K562 (cell line): ENCODE data around the gene PROK1. TPM values are rescaled to one million over a fixed set of nuclear protein-coding genes. Genes with fewer than 3 reads are reported as not detected.

Source experiments
- ATAC-seq: fragments of 200-7000 bp; cut with Tn5 transposase; 3 replicates; pipeline ENCODE4 v1.9.1; 2020; ENCODE audit warnings: moderate library complexity
- BruUV-seq: library from RNA; stranded (reverse); fragments of 400-500 nt; replicated peaks from 2 replicates; lab custom pipeline; 2021; lab: Mats Ljungman, UMichigan
- CTCF ChIA-PET: fragments of 300-600 bp; formaldehyde crosslinking; extraction: SDS; loops from one replicate; lab custom pipeline; 2021; ENCODE audit warnings: low intra/inter-chr PET ratio; lab: Yijun Ruan, JAX
- POLR2A ChIA-PET: fragments of 300-600, 350-650 bp; sonication (Branson Sonifier 250); formaldehyde crosslinking; extraction: SDS; loops from one replicate; lab custom pipeline; 2021; ENCODE audit warnings: antibody characterized with exemption, inconsistent platforms; lab: Yijun Ruan, JAX
- DNase-seq, 4 experiments: peaks; one replicate each; pipeline versions ENCODE4 v3.0.0 to v3.0.0-alpha.2; 2011 to 2018; ENCODE audit warnings: low spot score in 3 of 4, mixed read lengths in 3 of 4; ENCODE audit errors: extremely low read depth in 1 of 4
- FAIRE-seq: peaks from 2 replicates; lab custom pipeline; 2011; peaks lifted over from hg19 to GRCh38; lab: Jason Lieb, UNC
- H2AFZ ChIP-seq: 2 replicates; pipeline ENCODE4 v1.6.0; 2011; ENCODE audit warnings: low read depth, low read length, control low read depth, inconsistent platforms
- H3K27ac ChIP-seq: fragments of 200-600 bp; 3 replicates; pipeline ENCODE4 v1.8.0; 2011; ENCODE audit warnings: low read depth, mild to moderate bottlenecking, control low read depth, inconsistent platforms, low read length, moderate library complexity, mixed read lengths; ENCODE audit errors: extremely low read depth
- H3K27me3 ChIP-seq, 2 experiments: fragments of 300-600 bp in 1 of 2; 2 replicates in 1 of 2; 3 replicates in 1 of 2; pipeline versions ENCODE4 v1.6.0 to v1.8.0; 2011; ENCODE audit warnings: inconsistent platforms in 2 of 2, low read length in 2 of 2, mild to moderate bottlenecking in 1 of 2, mixed read lengths in 1 of 2, moderate library complexity in 1 of 2; ENCODE audit not compliant: control insufficient read depth in 2 of 2, insufficient read depth in 2 of 2
- H3K36me3 ChIP-seq: fragments of 300-600 bp; 3 replicates; pipeline ENCODE4 v1.8.0; 2011; ENCODE audit warnings: mild to moderate bottlenecking, low read length, inconsistent platforms; ENCODE audit not compliant: control insufficient read depth, insufficient read depth
- H3K4me1 ChIP-seq, 2 experiments: fragments of 200-600 bp in 1 of 2; replicated peaks in 1 of 2; 2 replicates in 1 of 2; 3 replicates in 1 of 2; pipeline versions ENCODE4 v1.5.1 to v1.8.0; 2011; ENCODE audit warnings: inconsistent platforms in 2 of 2, low read length in 2 of 2, mild to moderate bottlenecking in 1 of 2, mixed read lengths in 1 of 2, moderate library complexity in 1 of 2; ENCODE audit not compliant: control insufficient read depth in 2 of 2, insufficient read depth in 2 of 2
- H3K4me2 ChIP-seq: 2 replicates; pipeline ENCODE4 v1.6.1; 2011; ENCODE audit warnings: low read length, control low read depth, inconsistent platforms, mixed read lengths; ENCODE audit not compliant: insufficient read depth
- H3K4me3 ChIP-seq: fragments of 200-600 bp; sonication (generic), shearing (Covaris generic); 2 replicates; pipeline ENCODE4 v1.5.1; 2016; ENCODE audit warnings: control low read depth, inconsistent platforms
- H3K79me2 ChIP-seq: fragments of 200-600 bp; 3 replicates; pipeline ENCODE4 v1.8.0; 2011; ENCODE audit warnings: low read length, inconsistent platforms; ENCODE audit not compliant: control insufficient read depth, insufficient read depth
- H3K9ac ChIP-seq, 2 experiments: 2 replicates each; pipeline versions ENCODE4 v1.6.0 to v1.6.1; 2011; ENCODE audit warnings: low read depth in 2 of 2, low read length in 2 of 2, control low read depth in 1 of 2, inconsistent platforms in 1 of 2, mild to moderate bottlenecking in 1 of 2, mixed read lengths in 1 of 2; ENCODE audit not compliant: insufficient read depth in 1 of 2
- H3K9me1 ChIP-seq: one replicate; pipeline ENCODE4 v1.6.0; 2011; ENCODE audit warnings: inconsistent platforms, mild to moderate bottlenecking, low read length, moderate library complexity; ENCODE audit not compliant: control insufficient read depth, insufficient read depth
- H3K9me3 ChIP-seq: replicated peaks from 2 replicates; pipeline ENCODE4 v1.5.1; 2011; ENCODE audit warnings: low read depth, low read length, inconsistent platforms; ENCODE audit not compliant: control insufficient read depth, insufficient read depth
- H4K20me1 ChIP-seq: replicated peaks from 2 replicates; pipeline ENCODE4 v1.6.1; 2011; ENCODE audit warnings: low read length, inconsistent platforms, mixed read lengths; ENCODE audit not compliant: control insufficient read depth, insufficient read depth
- BMI1 ChIP-seq: fragments of 150-350 bp; IDR thresholded peaks from 2 replicates; pipeline ENCODE4 v1.6.1; 2014; ENCODE audit warnings: low read length
- BRD9 ChIP-seq: fragments of 450-650 bp; IDR thresholded peaks from 2 replicates; pipeline ENCODE4 v1.6.1; 2018; ENCODE audit warnings: low read depth; ENCODE audit not compliant: partially characterized antibody
- CEBPB ChIP-seq: fragments of 450-650 bp; IDR thresholded peaks from 2 replicates; pipeline ENCODE4 v1.6.1; 2016; ENCODE audit warnings: missing genetic modification characterization, missing compliant biosample characterization
- CSDE1 ChIP-seq, 2 experiments: fragments of 450-650 bp; IDR thresholded peaks; 2 replicates each; pipeline ENCODE4 v1.6.1; 2016; ENCODE audit warnings: mild to moderate bottlenecking in 1 of 2
- ESRRB ChIP-seq: fragments of 250-450 bp; sonication (Bioruptor Pico); IDR thresholded peaks from 2 replicates; pipeline ENCODE4 v1.5.0; 2020; ENCODE audit warnings: mild to moderate bottlenecking, moderate library complexity, borderline replicate concordance
- FIP1L1 ChIP-seq: fragments of 200-400 bp; formaldehyde crosslinking; IDR thresholded peaks from 2 replicates; pipeline ENCODE4 v1.6.1; 2018; ENCODE audit warnings: mild to moderate bottlenecking, low read depth, low read length; ENCODE audit not compliant: poor library complexity, severe bottlenecking
- FOXP4 ChIP-seq: sonication (generic); formaldehyde crosslinking; IDR thresholded peaks from 2 replicates; pipeline ENCODE4 v1.8.0; 2022; ENCODE audit warnings: mild to moderate bottlenecking, missing genetic modification reagents, borderline replicate concordance
- HDAC3 ChIP-seq: fragments of 450-650 bp; IDR thresholded peaks from 2 replicates; pipeline ENCODE4 v1.6.1; 2018; ENCODE audit warnings: borderline replicate concordance, mild to moderate bottlenecking, moderate library complexity; ENCODE audit not compliant: partially characterized antibody
- MITF ChIP-seq: IDR thresholded peaks from 2 replicates; pipeline ENCODE4 v1.6.1; 2014; ENCODE audit warnings: antibody characterized with exemption
- NFE2 ChIP-seq: IDR thresholded peaks from 2 replicates; pipeline ENCODE4 v1.6.1; 2014; ENCODE audit warnings: antibody characterized with exemption, low read depth
- NR3C1 ChIP-seq: sonication (generic); formaldehyde crosslinking; IDR thresholded peaks from 2 replicates; pipeline ENCODE4 v1.8.1; 2022; ENCODE audit warnings: missing genetic modification reagents
- POLR2A ChIP-seq: fragments of 450-650 bp; conservative IDR thresholded peaks from 2 replicates; pipeline ENCODE4 v1.6.1; 2016
- RNF2 ChIP-seq: sonication (generic); IDR thresholded peaks from 2 replicates; pipeline ENCODE4 v1.6.1; 2016
- STAT5B ChIP-seq: fragments of 250-450 bp; sonication (Bioruptor Pico); IDR thresholded peaks from 2 replicates; pipeline ENCODE4 v1.8.0; 2021; ENCODE audit warnings: mild to moderate bottlenecking, inconsistent platforms
- ZBTB17 ChIP-seq: fragments of 450-650 bp; formaldehyde crosslinking; IDR thresholded peaks from 2 replicates; pipeline ENCODE4 v1.4.0; 2020; ENCODE audit warnings: mild to moderate bottlenecking
- ZBTB49 ChIP-seq: sonication (generic); formaldehyde crosslinking; IDR thresholded peaks from 2 replicates; pipeline ENCODE4 v1.8.0; 2022; ENCODE audit warnings: missing genetic modification reagents, mild to moderate bottlenecking, borderline replicate concordance
- WGBS: fragments of 100-300 bp; shearing (Covaris generic); methylation state at CpG from one replicate; pipeline ENCODE4 v1.1.6; 2016; ENCODE audit warnings: low coverage, mixed read lengths; ENCODE audit not compliant: insufficient coverage; ENCODE audit errors: missing lambda C conversion rate; 5-methylcytosine and 5-hydroxymethylcytosine counted together
- in situ Hi-C: fragments of 300-500 bp; cut with MboI; formaldehyde crosslinking; loops from 4 replicates; pipeline ENCODE4 v1.15.0; 2018; ENCODE audit warnings: inconsistent platforms, mixed read lengths
- intact Hi-C: fragments of 100-400 bp; cut with micrococcal nuclease; formaldehyde crosslinking; loops from 2 replicates; pipeline ENCODE4 v1.14.2; 2022
- polyA plus RNA-seq, 8 experiments: library from polyadenylated mRNA; depleted of rRNA in 4 of 8; stranded (reverse) in 5 of 8; unstranded in 3 of 8; fragments of >200 nt; fragmentation: Nextera tagmentation in 2 of 8; fragmentation: Illumina TruSeq in 1 of 8; extraction: Ambion mirVana in 2 of 8; extraction: Trizol in 1 of 8; gene quantifications; 2 replicates each; pipeline versions ENCODE4 v1.2.1 to v1.2.3, GENCODE V29; 2011 to 2014; ENCODE audit warnings: inconsistent platforms in 1 of 8, missing spikeins in 1 of 8
- total RNA-seq, 7 experiments: library from RNA; depleted of rRNA in 6 of 7; stranded (reverse); fragments of >200 nt in 6 of 7; fragmentation: Illumina TruSeq in 2 of 7; extraction: Trizol in 2 of 7; gene quantifications; 2 replicates each; pipeline versions ENCODE4 v1.2.1 to v1.2.3, GENCODE V29; 2011 to 2021; ENCODE audit warnings: low replicate concordance in 1 of 7

Gene PROK1
- total and polyA plus RNA-seq, 9 of the 15 experiments (the other 6 are each of a cell fraction or from before 2014, with no cell fraction given): 0.15 TPM; not detected in 8

DNA sequence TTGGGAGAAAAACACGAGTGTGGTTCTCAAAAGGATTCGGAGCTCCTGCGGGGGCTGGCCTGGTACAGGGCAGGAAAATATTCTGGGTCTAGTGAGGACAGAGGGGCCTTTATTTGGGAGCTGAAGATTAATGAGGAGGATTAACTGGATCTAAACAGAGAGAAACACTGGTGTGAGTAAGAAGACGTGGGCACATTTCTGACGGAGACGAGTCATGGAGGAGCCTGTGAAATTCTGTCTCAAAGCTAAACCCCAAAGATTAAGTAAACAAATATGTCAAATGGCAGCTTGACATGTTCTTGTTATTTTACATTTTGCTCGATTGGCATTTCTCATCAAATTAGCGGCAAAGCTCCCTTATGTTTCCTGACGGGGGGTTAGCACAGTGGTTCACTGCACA lies 12.8 kb downstream of the PROK1 start:
- TF ChIP-seq BMI1: no peak
- no peak for TF ChIP-seq BRD9
- no peak for TF ChIP-seq POLR2A
- TF ChIP-seq HDAC3: no peak
- TF ChIP-seq ESRRB (CRISPR knock-in tag): no peak
- no peak for TF ChIP-seq FOXP4 (CRISPR knock-in tag)
- TF ChIP-seq ZBTB17 (CRISPR knock-in tag): no peak
- no peak for TF ChIP-seq CSDE1 (IDR thresholded peaks at IDR 0.05)
- TF ChIP-seq NFE2: no peak
- no peak for TF ChIP-seq ZBTB49
- TF ChIP-seq NR3C1 (CRISPR knock-in tag): no peak
- TF ChIP-seq MITF: no peak
- TF ChIP-seq FIP1L1: no peak
- no peak for TF ChIP-seq RNF2
- TF ChIP-seq CEBPB (tag): no peak
- TF ChIP-seq STAT5B (CRISPR knock-in tag): no peak
- intact Hi-C loops: loop anchor here (10.0 kb wide), 1 partner anchor 409 kb away; no protein-coding TSS in a partner anchor
- Histone ChIP-seq H3K36me3 (no peaks in the 10 kb centered on the region), H3K79me2 (no peaks in the 10 kb centered on the region), H3K4me2 (no peak overlapping the region), H3K27me3 (no peaks in the 10 kb centered on the region; a peak in 1 of 5 replicates), H3K4me1 (peaks cover 4 to 7% of the 10 kb centered on the region in 2 experiments; a peak in 3 of 5 replicates), H2AFZ (no peak overlapping the region), H4K20me1 (peaks cover 3% of the 10 kb centered on the region; the same call in 1 of the 2 replicates), H3K9ac (no peak overlapping the region), H3K9me3 (no peaks in the 10 kb centered on the region), H3K9me1 (no peaks in the 10 kb centered on the region), H3K4me3 (no peak overlapping the region), H3K27ac (no peak overlapping the region)
- no TSS peak for BruUV-seq
- ATAC-seq (no peak), FAIRE-seq (no peak), DNase-seq (no peak)
- ChIA-PET POLR2A (interaction anchor here (0.8 kb wide), 1 partner anchor 32 kb away, joined by 3 read pairs; no protein-coding TSS in a partner anchor), CTCF (no interaction called here)
- WGBS: 14% methylated on average over 9 of the region's 9 CpGs
- in situ Hi-C loops: no loop called here
